Measurements from ENCODE around the gene GRB14. TPM values are rescaled to one million over a fixed set of nuclear protein-coding genes. Genes with fewer than 3 reads are reported as not detected.
A peak's percentile ranks its signal among the peaks of the same experiment; 100 is the strongest.

GRB14 gene
- total and polyA plus RNA-seq, 8 donors, result 4.1 to 75.4 (median 60.0) TPM

- no peak for TF ChIP-seq CTCF (IDR thresholded peaks at IDR 0.05)
- no peaks in the 10 kb centered on the region for H3K36me3 ChIP-seq
- intact Hi-C loops (cut with DNase I), result no loop called here
- H3K4me1 ChIP-seq, result no peaks in the 10 kb centered on the region
- H3K4me3 ChIP-seq, result no peak overlapping the region
- H3K9me3 ChIP-seq, result peaks cover 0 to 23% of the 10 kb centered on the region in 2 donors
- no peak for ATAC-seq
- H3K27me3 ChIP-seq, result no peaks in the 10 kb centered on the region
- no peak overlapping the region for H3K27ac ChIP-seq
- no peak for DNase-seq
Measured at GRCh38 chr2:164511738-164512137, 109.5 kb downstream of the GRB14 start.

- Histone ChIP-seq H3K27ac (no peak overlapping the region), H3K9me3 (peaks cover 0 to 14% of the 10 kb centered on the region in 2 donors), H3K36me3 (no peaks in the 10 kb centered on the region), H3K4me3 (no peak overlapping the region), H3K27me3 (no peaks in the 10 kb centered on the region), H3K4me1 (no peaks in the 10 kb centered on the region)
- intact Hi-C loops (cut with DNase I), result no loop called here
- no peak for ATAC-seq
- DNase-seq, result peak in 1 of 4 donors; percentile 20
- TF ChIP-seq CTCF (IDR thresholded peaks at IDR 0.05), result no peak
Measured at GRCh38 chr2:164510895-164511294, 110.4 kb downstream of the GRB14 start.

GRCh38 chr2:164509137-164509877, 112.0 kb downstream of the GRB14 start:
- Histone ChIP-seq H3K9me3 (peaks cover 0 to 2% of the 10 kb centered on the region in 2 donors), H3K4me3 (no peak overlapping the region), H3K4me1 (no peaks in the 10 kb centered on the region), H3K27me3 (no peaks in the 10 kb centered on the region), H3K36me3 (no peaks in the 10 kb centered on the region), H3K27ac (no peak overlapping the region)
- no peak for ATAC-seq
- intact Hi-C loops (cut with DNase I), result no loop called here
- TF ChIP-seq CTCF (IDR thresholded peaks at IDR 0.05), result no peak
- no peak for DNase-seq

GRCh38 chr2:164504253-164504652, 117.0 kb downstream of the GRB14 start:
- no peak for TF ChIP-seq CTCF (IDR thresholded peaks at IDR 0.05)
- DNase-seq (no peak), ATAC-seq (no peak)
- no peaks in the 10 kb centered on the region for H3K36me3 ChIP-seq
- intact Hi-C loops (cut with DNase I), result no loop called here
- no peak overlapping the region for H3K4me3 ChIP-seq
- H3K4me1 ChIP-seq, result no peaks in the 10 kb centered on the region
- H3K27me3 ChIP-seq, result no peaks in the 10 kb centered on the region
- H3K9me3 ChIP-seq, result no peaks in the 10 kb centered on the region
- H3K27ac ChIP-seq, result no peak overlapping the region

- intact Hi-C loops (cut with DNase I), result no loop called here
- H3K4me3 ChIP-seq, result no peak overlapping the region
- ATAC-seq (no peak), DNase-seq (no peak)
- H3K9me3 ChIP-seq, result no peaks in the 10 kb centered on the region
- no peaks in the 10 kb centered on the region for H3K27me3 ChIP-seq
- H3K36me3 ChIP-seq, result no peaks in the 10 kb centered on the region
- no peak for TF ChIP-seq CTCF (IDR thresholded peaks at IDR 0.05)
- no peak overlapping the region for H3K27ac ChIP-seq
- H3K4me1 ChIP-seq, result no peaks in the 10 kb centered on the region
Measured at GRCh38 chr2:164498836-164499235, 122.4 kb downstream of the GRB14 start.

Measured in left lung (tissue), 10 donors.